Panc1 (cell line): ENCODE measurements around the gene HIPK2. TPM values are rescaled to one million over a fixed set of nuclear protein-coding genes. Genes with fewer than 3 reads are reported as not detected.

Experiments used
- ATAC-seq: fragments of 200-7000 bp; cut with Tn5 transposase; 2 replicates; pipeline ENCODE4 v1.9.1; 2020; ENCODE audit warnings: mild to moderate bottlenecking, moderate library complexity
- BruUV-seq: library from RNA; stranded (reverse); fragments of 400-500 nt; replicated peaks from 2 replicates; lab custom pipeline; 2021; lab: Mats Ljungman, UMichigan
- CTCF ChIA-PET: fragments of 300-600 bp; sonication (Branson Sonifier 250); formaldehyde crosslinking; loops from one replicate; lab custom pipeline; 2022; ENCODE audit warnings: antibody characterized with exemption; lab: Charles Lee
- POLR2A ChIA-PET: fragments of 300-600 bp; sonication (Branson Sonifier 250); formaldehyde crosslinking; loops from one replicate; lab custom pipeline; 2022; ENCODE audit warnings: antibody characterized with exemption; lab: Charles Lee
- DNase-seq: peaks from one replicate; pipeline ENCODE4 v3.0.0-alpha.2; 2010; ENCODE audit warnings: low read depth, low spot score
- H3K27ac ChIP-seq: 2 replicates; pipeline ENCODE4 v1.5.1; 2011; ENCODE audit warnings: mild to moderate bottlenecking, low read length, inconsistent platforms
- H3K27me3 ChIP-seq: fragments of 200-500 bp; sonication (Bioruptor generic); 2 replicates; pipeline ENCODE4 v1.6.0; 2014; ENCODE audit warnings: low read length, inconsistent platforms; ENCODE audit not compliant: control insufficient read depth, insufficient read depth
- H3K36me3 ChIP-seq: fragments of 200-500 bp; sonication (Bioruptor generic); 2 replicates; pipeline ENCODE4 v1.5.1; 2014; ENCODE audit warnings: inconsistent platforms, mild to moderate bottlenecking, low read length, moderate library complexity; ENCODE audit not compliant: control insufficient read depth, insufficient read depth
- H3K4me1 ChIP-seq: 2 replicates; pipeline ENCODE4 v1.5.1; 2011; ENCODE audit warnings: inconsistent platforms, mild to moderate bottlenecking, low read length, moderate library complexity; ENCODE audit not compliant: control insufficient read depth, insufficient read depth
- H3K4me3 ChIP-seq, 2 experiments: 2 replicates each; pipeline ENCODE4 v1.5.1; 2011 to 2012; ENCODE audit warnings: low read depth in 2 of 2, low read length in 2 of 2, mild to moderate bottlenecking in 2 of 2, inconsistent platforms in 1 of 2, moderate library complexity in 1 of 2
- H3K9me3 ChIP-seq: fragments of 200-500 bp; sonication (Bioruptor generic); 2 replicates; pipeline ENCODE4 v1.5.1; 2014; ENCODE audit warnings: low read depth, mild to moderate bottlenecking, inconsistent platforms, low read length, moderate library complexity; ENCODE audit not compliant: control insufficient read depth, insufficient read depth
- CTCF ChIP-seq: fragments of 450-650 bp; IDR thresholded peaks from 2 replicates; pipeline ENCODE4 v1.5.1; 2017; ENCODE audit warnings: mild to moderate bottlenecking
- POLR2AphosphoS5 ChIP-seq: IDR thresholded peaks from 2 replicates; pipeline ENCODE4 v1.6.1; 2012; ENCODE audit warnings: mild to moderate bottlenecking, low read depth, low read length, moderate library complexity
- REST ChIP-seq, 2 experiments: IDR thresholded peaks; 2 replicates each; pipeline ENCODE4 v1.6.1; 2011 to 2012; ENCODE audit warnings: low read depth in 2 of 2, control low read depth in 1 of 2, low read length in 1 of 2, mild to moderate bottlenecking in 1 of 2, moderate library complexity in 1 of 2; ENCODE audit not compliant: insufficient read depth in 1 of 2
- SIN3A ChIP-seq: IDR thresholded peaks from 2 replicates; pipeline ENCODE4 v1.6.1; 2012; ENCODE audit warnings: low read depth, mild to moderate bottlenecking, low read length, moderate library complexity, borderline replicate concordance; ENCODE audit not compliant: insufficient read depth
- TCF7L2 ChIP-seq: IDR thresholded peaks from 2 replicates; pipeline ENCODE4 v1.6.1; 2011; ENCODE audit warnings: mild to moderate bottlenecking, low read depth, low read length, inconsistent platforms
- in situ Hi-C: cut with HindIII; loops from 2 replicates; pipeline ENCODE4 v1.10.0; 2016; ENCODE audit warnings: low sequenced_read_pairs, low pct_unique_long_range_greater_than_20kb
- intact Hi-C: fragments of 100-400 bp; cut with micrococcal nuclease; formaldehyde crosslinking; loops from one replicate; pipeline ENCODE4 v1.10.0; 2022; ENCODE audit not compliant: unreplicated experiment
- total RNA-seq: library from RNA; stranded (reverse); gene quantifications from one replicate; pipeline ENCODE4 v1.2.1, GENCODE V29; 2021; ENCODE audit not compliant: unreplicated experiment

The HIPK2 gene
- total RNA-seq, 1 experiment from 2014 or later = 34.1 TPM

DNA sequence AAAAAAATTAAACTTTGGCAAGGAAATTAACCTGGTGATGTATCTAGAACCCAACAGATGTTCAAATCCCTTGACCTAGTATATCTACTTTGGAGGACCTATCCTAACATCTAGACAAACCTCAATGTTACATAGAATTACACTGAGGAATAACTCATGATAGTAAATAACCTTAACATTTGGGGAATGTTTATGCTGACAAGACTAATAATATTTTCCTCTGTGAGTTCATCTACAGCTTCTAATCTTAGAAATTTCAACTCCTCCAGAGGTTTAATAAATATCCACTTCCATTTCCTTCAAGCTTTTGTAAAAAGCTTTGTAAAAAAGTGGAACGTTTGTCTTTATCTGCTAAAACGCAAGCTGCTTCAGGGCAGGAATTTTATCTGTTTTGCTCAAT is 12.7 kb downstream of the HIPK2 start:
- no peaks in the 10 kb centered on the region for H3K27me3 ChIP-seq
- no peak overlapping the region for H3K4me3 ChIP-seq
- ATAC-seq = no peak
- H3K9me3 ChIP-seq = no peaks in the 10 kb centered on the region
- H3K27ac ChIP-seq = no peak overlapping the region
- no peak for DNase-seq
- H3K4me1 ChIP-seq = no peaks in the 10 kb centered on the region; the same call in 1 of the 2 replicates
- ChIA-PET CTCF (interaction anchor here (0.7 kb wide), 1 partner anchor 170 kb away, joined by 4 read pairs; no protein-coding TSS in a partner anchor), POLR2A (no interaction called here)
- H3K36me3 ChIP-seq = no peaks in the 10 kb centered on the region
- TF ChIP-seq CTCF (no peak), SIN3A (no peak), TCF7L2 (no peak), REST (IDR thresholded peaks at IDR 0.05; ENCODE audit: insufficient read depth in 1 of 2, low read depth in 2 of 2, low read length in 1 of 2) (no peak), POLR2AphosphoS5 (no peak)
- in situ Hi-C loops = no loop called here
- intact Hi-C loops = no loop called here
- BruUV-seq = no TSS peak

GRCh38 chr7:139763330-139763729 is 14.5 kb downstream of the HIPK2 start:
- DNase-seq (no peak), ATAC-seq (no peak)
- Histone ChIP-seq H3K27ac (no peak overlapping the region), H3K36me3 (no peaks in the 10 kb centered on the region), H3K4me1 (no peaks in the 10 kb centered on the region; the same call in 1 of the 2 replicates), H3K27me3 (no peaks in the 10 kb centered on the region), H3K4me3 (no peak overlapping the region), H3K9me3 (no peaks in the 10 kb centered on the region)
- TF ChIP-seq SIN3A = no peak
- no peak for TF ChIP-seq CTCF
- no peak for TF ChIP-seq POLR2AphosphoS5
- no peak for TF ChIP-seq REST (IDR thresholded peaks at IDR 0.05; ENCODE audit: insufficient read depth in 1 of 2, low read depth in 2 of 2, low read length in 1 of 2)
- TF ChIP-seq TCF7L2 = no peak
- in situ Hi-C loops (no loop called here), intact Hi-C loops (no loop called here)
- no TSS peak for BruUV-seq
- ChIA-PET CTCF (no interaction called here), POLR2A (no interaction called here)
